HUES48 (cell line): ENCODE data around the gene ATP6AP1.

ENCODE experiments used
- H3K27ac ChIP-seq: one replicate; pipeline ENCODE4 v1.7.0; 2013; ENCODE audit warnings: low read depth, low read length, inconsistent platforms
- H3K27me3 ChIP-seq: 2 replicates; pipeline ENCODE4 v1.6.1; 2013; ENCODE audit warnings: mild to moderate bottlenecking, low read length; ENCODE audit not compliant: control insufficient read depth, insufficient read depth
- H3K36me3 ChIP-seq: 2 replicates; pipeline ENCODE4 v1.6.1; 2013; ENCODE audit warnings: low read length; ENCODE audit not compliant: control insufficient read depth, insufficient read depth
- H3K4me1 ChIP-seq: 2 replicates; pipeline ENCODE4 v1.6.1; 2013; ENCODE audit warnings: mild to moderate bottlenecking, low read length; ENCODE audit not compliant: control insufficient read depth, insufficient read depth
- H3K4me3 ChIP-seq: 2 replicates; pipeline ENCODE4 v1.5.1; 2013; ENCODE audit warnings: mild to moderate bottlenecking, low read depth, low read length
- H3K9ac ChIP-seq: 2 replicates; pipeline ENCODE4 v1.6.1; 2013; ENCODE audit warnings: mild to moderate bottlenecking, low read depth, low read length, moderate library complexity
- H3K9me3 ChIP-seq: 2 replicates; pipeline ENCODE4 v1.6.1; 2013; ENCODE audit warnings: low read length; ENCODE audit not compliant: control insufficient read depth, insufficient read depth

The ATP6AP1 gene

DNA sequence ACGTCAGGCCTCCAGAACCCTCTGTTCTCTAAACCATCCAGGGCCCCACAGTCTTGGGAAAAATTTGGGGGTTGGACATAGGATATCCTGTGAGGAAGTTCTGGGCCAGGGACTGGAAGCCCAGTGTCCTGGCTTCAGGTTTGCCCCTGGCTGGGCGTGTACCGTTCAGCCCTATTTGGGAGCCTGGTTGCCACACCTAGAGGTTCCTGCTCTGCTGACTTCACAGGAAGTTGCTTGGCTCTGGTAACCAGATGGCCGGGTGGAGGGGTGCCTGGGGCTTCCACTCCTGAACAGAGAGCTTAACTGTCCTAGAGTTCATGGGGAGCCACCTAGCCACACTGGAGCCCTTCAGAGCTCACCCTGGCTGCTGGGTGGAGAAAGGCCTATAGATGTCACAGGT, 16.0 kb upstream of the ATP6AP1 start:
- Histone ChIP-seq H3K4me3 (peak overlapping the region; percentile 72), H3K9ac (no peak overlapping the region), H3K9me3 (peaks cover 30% of the 10 kb centered on the region), H3K4me1 (no peaks in the 10 kb centered on the region), H3K27ac (no peak overlapping the region), H3K27me3 (no peaks in the 10 kb centered on the region), H3K36me3 (peaks cover 8% of the 10 kb centered on the region; the same call in 1 of the 2 replicates)

DNA sequence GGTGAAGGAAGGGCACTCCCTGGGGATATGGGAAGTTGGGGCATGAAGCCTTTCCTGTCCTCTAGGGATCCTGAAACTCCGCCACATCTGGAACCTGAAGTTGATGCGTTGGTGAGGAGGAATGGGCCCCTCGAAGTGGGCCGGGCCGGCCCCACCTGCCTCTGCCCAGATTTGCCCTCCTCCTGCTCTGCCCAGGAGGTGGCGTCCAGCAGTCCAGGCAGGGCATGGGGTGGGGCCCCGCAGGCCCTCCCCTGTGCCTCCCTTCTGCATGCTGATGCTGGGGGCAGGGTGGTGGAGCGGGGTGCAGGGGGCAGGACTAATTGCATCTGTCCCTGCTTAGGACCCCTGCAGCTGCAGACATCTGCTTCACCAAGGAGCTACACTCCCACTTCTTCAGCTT, 15.3 kb upstream of the ATP6AP1 start:
- Histone ChIP-seq H3K9me3 (peaks cover 30% of the 10 kb centered on the region), H3K27ac (no peak overlapping the region), H3K4me3 (no peak overlapping the region), H3K27me3 (no peaks in the 10 kb centered on the region), H3K36me3 (peaks cover 8% of the 10 kb centered on the region; the same call in 1 of the 2 replicates), H3K4me1 (no peaks in the 10 kb centered on the region), H3K9ac (no peak overlapping the region)

DNA sequence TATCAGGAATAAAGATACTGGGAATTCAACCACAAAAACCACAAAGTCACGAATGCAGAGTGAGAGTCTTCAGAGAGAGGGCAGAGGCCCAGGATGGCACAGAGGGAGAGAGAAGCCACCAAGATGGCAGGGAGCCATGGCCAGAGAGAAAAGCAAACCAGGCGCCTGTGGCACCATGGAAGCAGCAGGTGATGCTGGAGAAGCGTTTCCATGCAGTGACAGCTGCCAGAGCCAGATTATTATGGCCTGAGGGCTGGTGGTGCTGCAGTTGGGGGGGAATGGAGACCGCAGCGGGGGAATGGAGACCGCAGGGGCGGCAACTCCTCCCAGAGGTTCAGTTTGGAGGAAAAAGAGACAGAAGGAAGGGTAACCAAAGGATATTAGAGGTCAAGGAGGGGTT, 11.3 kb upstream of the ATP6AP1 start:
- Histone ChIP-seq H3K27me3 (no peaks in the 10 kb centered on the region), H3K9ac (no peak overlapping the region), H3K9me3 (peaks cover 47% of the 10 kb centered on the region), H3K27ac (no peak overlapping the region), H3K4me3 (no peak overlapping the region), H3K4me1 (no peaks in the 10 kb centered on the region), H3K36me3 (peaks cover 8% of the 10 kb centered on the region; the same call in 1 of the 2 replicates)

DNA sequence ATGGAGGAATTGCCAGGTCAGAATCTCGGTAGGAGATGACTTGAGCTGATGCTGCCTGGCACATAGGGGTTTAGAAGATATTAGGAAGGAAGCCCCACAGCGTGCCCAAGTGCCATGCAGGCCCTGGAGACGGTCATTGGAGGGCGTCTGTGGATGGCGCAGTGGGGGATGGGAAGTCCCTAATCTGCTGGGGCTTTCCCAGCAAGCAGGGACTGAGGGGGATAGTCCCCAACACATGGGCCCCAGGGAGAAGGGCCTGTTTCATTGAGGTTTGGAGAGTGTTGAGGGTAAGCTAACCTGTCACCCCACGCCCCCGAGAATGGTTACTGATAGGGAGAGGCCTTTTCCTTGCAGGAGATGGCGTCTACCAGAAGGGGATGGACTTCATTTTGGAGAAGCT, 9.3 kb upstream of the ATP6AP1 start:
- Histone ChIP-seq H3K27ac (no peak overlapping the region), H3K27me3 (no peaks in the 10 kb centered on the region), H3K4me1 (no peaks in the 10 kb centered on the region), H3K9ac (no peak overlapping the region), H3K9me3 (peaks cover 34% of the 10 kb centered on the region), H3K4me3 (no peak overlapping the region), H3K36me3 (no peaks in the 10 kb centered on the region; the same call in 1 of the 2 replicates)

DNA sequence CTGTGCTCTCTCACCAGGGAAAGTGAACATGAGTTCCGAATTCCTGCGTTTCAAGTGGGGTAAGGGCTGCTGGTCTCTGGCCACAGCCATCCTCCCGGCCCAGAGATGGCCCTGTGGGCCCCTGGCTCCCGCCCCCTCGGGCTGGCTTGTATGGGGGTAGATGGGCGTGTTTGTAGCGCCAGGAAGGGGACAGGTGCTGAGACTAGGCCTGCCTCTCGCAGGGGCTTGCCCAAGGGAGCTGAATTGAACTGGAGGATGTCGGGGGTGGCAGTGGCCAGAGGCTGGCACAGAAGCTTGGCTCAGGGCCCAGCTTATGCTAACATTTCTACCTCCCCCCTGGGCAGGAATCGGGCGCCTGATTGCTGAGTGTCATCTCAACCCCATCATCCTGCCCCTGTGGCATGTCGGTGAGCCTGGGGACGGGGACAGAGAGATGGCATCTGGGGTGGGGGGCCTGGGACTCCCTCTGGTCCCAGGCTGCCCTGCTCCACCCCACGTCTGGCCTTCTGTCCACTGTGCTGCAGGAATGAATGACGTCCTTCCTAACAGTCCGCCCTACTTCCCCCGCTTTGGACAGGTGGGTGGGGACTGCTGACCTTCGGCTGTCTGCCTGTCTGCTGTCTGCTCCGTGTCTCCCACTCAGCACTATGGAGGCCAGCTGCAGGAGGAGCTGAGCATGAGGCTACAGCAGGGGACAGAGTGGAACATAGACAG, 8.6 kb upstream of the ATP6AP1 start:
- no peaks in the 10 kb centered on the region; the same call in 1 of the 2 replicates for H3K36me3 ChIP-seq
- no peak overlapping the region for H3K4me3 ChIP-seq
- H3K9ac ChIP-seq, result no peak overlapping the region
- H3K4me1 ChIP-seq, result no peaks in the 10 kb centered on the region
- H3K27ac ChIP-seq, result no peak overlapping the region
- H3K27me3 ChIP-seq, result no peaks in the 10 kb centered on the region
- peaks cover 38% of the 10 kb centered on the region for H3K9me3 ChIP-seq

DNA sequence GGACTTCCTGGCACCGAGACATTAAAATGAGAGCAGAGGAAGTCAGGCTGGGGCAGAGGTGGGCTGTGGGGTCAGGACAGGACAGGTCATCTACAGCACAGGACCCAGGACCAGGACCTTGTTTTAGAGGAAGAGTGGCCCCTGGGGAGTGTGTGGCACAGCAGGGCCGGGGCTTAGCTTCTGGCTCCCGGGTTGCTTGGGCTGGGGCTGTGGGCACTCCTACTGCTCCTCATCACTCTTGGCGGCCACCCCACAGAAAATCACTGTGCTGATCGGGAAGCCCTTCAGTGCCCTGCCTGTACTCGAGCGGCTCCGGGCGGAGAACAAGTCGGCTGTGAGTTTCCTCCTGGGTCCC, 8.1 kb upstream of the ATP6AP1 start:
- no peak overlapping the region for H3K27ac ChIP-seq
- no peak overlapping the region for H3K9ac ChIP-seq
- H3K4me3 ChIP-seq, result no peak overlapping the region
- no peaks in the 10 kb centered on the region; the same call in 1 of the 2 replicates for H3K36me3 ChIP-seq
- H3K9me3 ChIP-seq, result peaks cover 38% of the 10 kb centered on the region
- H3K4me1 ChIP-seq, result no peaks in the 10 kb centered on the region
- H3K27me3 ChIP-seq, result no peaks in the 10 kb centered on the region

DNA sequence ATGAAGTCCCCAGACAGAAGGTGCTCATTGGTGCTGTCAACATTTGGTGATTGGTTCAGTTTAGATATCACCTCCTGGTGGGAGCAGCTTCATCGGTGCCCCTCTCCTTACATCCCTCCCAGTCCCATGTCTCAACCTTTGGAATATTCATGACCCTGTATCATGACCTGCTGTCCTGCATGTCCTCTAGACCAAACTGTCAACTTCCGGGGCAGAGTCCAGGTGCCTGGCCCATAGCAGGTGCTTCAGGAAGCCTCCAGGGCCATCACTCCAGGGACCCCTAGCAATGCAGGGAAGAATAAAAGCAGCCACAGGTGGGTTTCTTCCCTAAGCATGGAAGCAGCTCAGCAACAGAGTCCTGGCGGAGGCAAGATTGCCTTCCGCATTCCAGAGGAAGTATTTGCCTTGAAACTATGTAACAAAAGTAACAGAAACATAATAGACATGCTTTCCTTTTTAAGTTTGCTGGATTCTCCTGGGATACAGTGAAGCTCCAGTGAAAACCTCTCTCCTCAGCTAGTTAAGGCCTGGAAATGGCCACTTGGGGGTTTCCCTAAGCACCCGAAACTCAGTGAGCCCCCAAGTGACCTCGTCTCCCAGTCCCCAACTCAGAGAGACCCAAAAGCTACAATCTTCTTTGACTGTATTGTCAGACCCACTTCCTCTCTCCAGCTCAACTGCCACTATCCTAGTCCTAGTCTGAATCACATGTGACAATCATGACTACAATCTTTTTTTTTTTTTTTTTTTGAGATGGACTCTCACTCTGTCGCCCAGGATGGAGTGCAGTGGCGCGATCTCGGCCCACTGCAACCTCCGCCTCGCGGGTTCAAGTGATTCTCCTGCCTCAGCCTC, 1.3 kb upstream of the ATP6AP1 start:
- no peak overlapping the region for H3K27ac ChIP-seq
- H3K4me3 ChIP-seq, result no peak overlapping the region
- no peak overlapping the region for H3K9ac ChIP-seq

DNA sequence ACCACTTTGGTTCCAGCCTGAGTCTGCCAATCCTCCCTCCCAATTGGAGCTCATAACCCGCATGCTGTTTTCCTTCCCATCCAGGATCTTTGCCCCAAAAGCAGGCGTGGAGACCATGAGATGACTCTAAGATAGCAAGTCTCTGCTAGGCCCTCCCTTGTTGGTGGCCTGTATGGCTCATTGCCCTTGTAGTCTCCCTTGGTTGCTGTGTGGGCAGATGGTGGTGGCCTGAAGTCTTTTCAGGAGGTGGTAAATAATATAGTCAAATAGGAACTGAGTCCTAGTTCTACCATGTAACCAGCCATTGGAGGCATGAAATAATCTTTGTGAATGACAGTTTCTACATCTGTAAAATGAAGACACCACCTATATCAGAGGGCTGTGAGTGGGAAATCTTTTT, 1.2 kb downstream of the ATP6AP1 start:
- Histone ChIP-seq H3K27me3 (no peaks in the 10 kb centered on the region), H3K9me3 (peaks cover 36% of the 10 kb centered on the region), H3K9ac (no peak overlapping the region), H3K4me3 (peak overlapping the region; percentile 71), H3K27ac (no peak overlapping the region), H3K4me1 (peaks cover 3% of the 10 kb centered on the region; the same call in 1 of the 2 replicates), H3K36me3 (peaks cover 23% of the 10 kb centered on the region)

More for the DNA sequence above, 1.3 kb upstream of the ATP6AP1 start:
- 0 out of 2 replicates have a peak, but pooled peaks cover 5% of the 10 kb centered on the region for H3K36me3 ChIP-seq
- H3K27me3 ChIP-seq, result no peaks in the 10 kb centered on the region
- peaks cover 23% of the 10 kb centered on the region for H3K9me3 ChIP-seq
- H3K4me1 ChIP-seq, result peaks cover 3% of the 10 kb centered on the region; the same call in 1 of the 2 replicates

DNA sequence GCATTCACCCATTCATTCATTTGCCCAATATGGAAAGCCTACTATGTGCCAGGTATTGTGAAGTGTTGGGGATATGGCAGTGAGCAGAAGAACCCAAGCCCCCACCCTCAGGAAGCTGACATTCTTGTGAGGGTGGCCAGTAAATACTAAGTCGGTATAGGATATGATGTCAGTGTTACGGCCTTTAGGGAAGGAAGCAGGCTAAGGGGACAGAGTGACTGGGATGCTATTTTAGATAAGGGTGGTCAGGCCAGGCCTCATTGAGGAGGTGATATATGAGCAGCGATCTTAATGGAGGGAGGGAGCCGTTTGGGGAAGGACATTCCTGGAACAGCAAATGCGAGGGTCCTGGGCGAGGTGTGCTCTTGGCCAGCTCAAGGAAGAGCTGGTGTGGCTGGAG, 2.0 kb downstream of the ATP6AP1 start:
- Histone ChIP-seq H3K27me3 (no peaks in the 10 kb centered on the region), H3K9ac (no peak overlapping the region), H3K27ac (no peak overlapping the region), H3K4me3 (no peak overlapping the region), H3K9me3 (peaks cover 37% of the 10 kb centered on the region), H3K4me1 (peaks cover 3% of the 10 kb centered on the region; the same call in 1 of the 2 replicates), H3K36me3 (peaks cover 29% of the 10 kb centered on the region)

DNA sequence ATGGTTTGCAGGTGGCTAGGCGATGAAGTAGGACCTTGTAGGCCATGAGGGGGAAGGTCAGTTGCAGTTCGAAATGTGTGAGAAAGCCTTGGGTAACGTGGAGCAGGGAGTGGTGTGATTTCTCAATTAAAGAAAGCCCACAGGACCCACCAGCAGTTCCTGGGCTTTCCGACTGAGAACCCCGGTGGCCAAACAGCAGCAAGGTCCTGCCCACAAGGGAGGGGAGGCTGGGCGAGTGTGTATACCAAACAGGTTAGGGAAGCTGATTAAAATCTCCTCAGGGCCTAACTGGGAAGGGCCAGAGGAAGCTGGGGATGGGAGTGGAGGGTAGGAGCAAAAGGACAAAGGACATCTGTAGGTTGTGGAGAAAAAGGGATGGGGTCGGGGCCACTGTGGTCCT, 2.4 kb downstream of the ATP6AP1 start:
- Histone ChIP-seq H3K36me3 (peaks cover 29% of the 10 kb centered on the region), H3K9ac (no peak overlapping the region), H3K4me3 (no peak overlapping the region), H3K27me3 (no peaks in the 10 kb centered on the region), H3K9me3 (peaks cover 37% of the 10 kb centered on the region), H3K4me1 (peaks cover 3% of the 10 kb centered on the region; the same call in 1 of the 2 replicates), H3K27ac (no peak overlapping the region)

DNA sequence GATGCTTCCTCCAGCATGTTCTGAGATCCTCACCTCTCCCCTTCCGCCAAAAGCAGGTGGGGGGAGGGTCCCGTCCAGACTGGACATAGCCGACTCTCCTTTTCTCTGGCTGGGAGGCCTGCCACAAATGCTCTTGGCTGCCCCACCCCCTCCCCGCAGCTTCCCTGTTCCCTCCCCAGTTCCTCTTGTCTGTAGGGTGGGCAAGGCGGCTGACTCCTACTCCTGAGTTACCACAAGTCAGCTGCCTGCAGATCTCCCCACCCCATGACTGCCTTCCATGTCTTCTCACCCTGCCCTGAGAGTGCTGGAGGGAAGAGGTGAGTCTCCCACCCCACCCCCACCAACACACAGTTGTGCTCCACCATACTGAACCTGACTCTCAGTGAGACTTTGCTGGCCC, 2.9 kb downstream of the ATP6AP1 start:
- H3K9ac ChIP-seq, result no peak overlapping the region
- peaks cover 29% of the 10 kb centered on the region for H3K36me3 ChIP-seq
- H3K27me3 ChIP-seq, result no peaks in the 10 kb centered on the region
- H3K27ac ChIP-seq, result no peak overlapping the region
- H3K4me3 ChIP-seq, result no peak overlapping the region
- peaks cover 37% of the 10 kb centered on the region for H3K9me3 ChIP-seq
- H3K4me1 ChIP-seq, result peaks cover 3% of the 10 kb centered on the region; the same call in 1 of the 2 replicates
